Adrenal gland (tissue), 5 donors: Measurements from ENCODE around the gene FRY.

ENCODE experiments used
- POLR2A ChIP-seq, 2 donors: fragments of 450-650 bp; IDR thresholded peaks; one replicate each; pipeline ENCODE4 v1.6.1; 2017; ENCODE audit warnings: antibody characterized with exemption in 2 of 2, mild to moderate bottlenecking in 2 of 2, moderate library complexity in 1 of 2
- TF ChIP-seq, protein P1 (sequence below), 6 experiments: fragments of 450-650 bp in 4 of 6; fragments of 200-600 bp in 2 of 6; sonication (generic) in 1 of 6; IDR thresholded peaks; 1 replicate in 5 of 6; 2 replicates in 1 of 6; pipeline versions ENCODE4 v1.5.1 to v1.8.0; 2016 to 2021; ENCODE audit warnings: antibody characterized with exemption in 6 of 6, mild to moderate bottlenecking in 2 of 6, moderate library complexity in 1 of 6
- donor health status: DM: no; HTN: no; CAD: no.

DNA sequence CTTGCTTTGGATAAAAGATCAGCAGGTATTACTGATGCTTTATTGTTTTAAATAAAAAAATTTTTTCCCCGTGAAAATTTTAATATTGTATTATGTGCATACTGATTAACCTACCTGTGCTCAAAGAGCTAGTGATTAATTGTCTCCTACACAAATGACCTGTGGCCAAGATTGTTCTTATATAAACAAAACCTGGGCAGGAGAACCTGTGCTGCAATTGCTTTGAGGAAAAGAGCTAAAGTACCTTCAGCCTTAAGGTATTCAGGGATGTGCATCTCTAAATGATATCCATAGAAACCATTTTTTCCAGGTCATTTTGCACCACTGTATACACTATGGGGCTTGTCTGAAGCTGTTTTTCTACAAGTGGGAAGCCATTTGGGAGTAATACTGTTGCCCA, 1.2 kb downstream of the FRY start:
- TF ChIP-seq, protein P1, sequence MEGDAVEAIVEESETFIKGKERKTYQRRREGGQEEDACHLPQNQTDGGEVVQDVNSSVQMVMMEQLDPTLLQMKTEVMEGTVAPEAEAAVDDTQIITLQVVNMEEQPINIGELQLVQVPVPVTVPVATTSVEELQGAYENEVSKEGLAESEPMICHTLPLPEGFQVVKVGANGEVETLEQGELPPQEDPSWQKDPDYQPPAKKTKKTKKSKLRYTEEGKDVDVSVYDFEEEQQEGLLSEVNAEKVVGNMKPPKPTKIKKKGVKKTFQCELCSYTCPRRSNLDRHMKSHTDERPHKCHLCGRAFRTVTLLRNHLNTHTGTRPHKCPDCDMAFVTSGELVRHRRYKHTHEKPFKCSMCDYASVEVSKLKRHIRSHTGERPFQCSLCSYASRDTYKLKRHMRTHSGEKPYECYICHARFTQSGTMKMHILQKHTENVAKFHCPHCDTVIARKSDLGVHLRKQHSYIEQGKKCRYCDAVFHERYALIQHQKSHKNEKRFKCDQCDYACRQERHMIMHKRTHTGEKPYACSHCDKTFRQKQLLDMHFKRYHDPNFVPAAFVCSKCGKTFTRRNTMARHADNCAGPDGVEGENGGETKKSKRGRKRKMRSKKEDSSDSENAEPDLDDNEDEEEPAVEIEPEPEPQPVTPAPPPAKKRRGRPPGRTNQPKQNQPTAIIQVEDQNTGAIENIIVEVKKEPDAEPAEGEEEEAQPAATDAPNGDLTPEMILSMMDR (IDR thresholded peaks at IDR 0.05): no peak
- no peak for TF ChIP-seq POLR2A (IDR thresholded peaks at IDR 0.05)
